Activated CD4-positive, alpha-beta T cell treated with anti-CD3 and anti-CD28 coated beads for 48 hours (primary cell): Measurements from ENCODE around the gene ANGPTL8.

ENCODE experiments used
- DNase-seq: peaks from one replicate; pipeline ENCODE4 v3.0.0-alpha.2; 2020

Gene ANGPTL8

DNA sequence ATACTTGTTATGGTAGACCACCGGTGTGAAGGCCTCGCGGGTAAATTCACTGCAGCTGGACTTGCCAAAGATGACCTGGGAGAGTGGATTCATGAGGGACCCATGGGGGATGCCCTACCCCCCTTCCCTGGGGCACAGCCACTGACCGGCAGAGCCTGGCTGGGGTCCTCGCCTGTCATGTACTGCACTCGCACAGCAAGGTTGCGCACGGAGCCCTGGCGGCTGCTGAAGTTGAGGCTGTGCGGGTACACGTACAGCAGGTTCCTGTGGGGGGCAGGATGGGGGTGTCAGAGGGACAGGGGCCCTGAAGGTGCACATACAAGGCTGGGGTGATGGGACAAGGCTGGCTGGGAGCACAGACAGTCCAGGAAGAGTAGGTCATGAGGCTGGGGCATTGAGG lies 1.4 kb upstream of the ANGPTL8 start:
- DNase-seq: no peak

DNA sequence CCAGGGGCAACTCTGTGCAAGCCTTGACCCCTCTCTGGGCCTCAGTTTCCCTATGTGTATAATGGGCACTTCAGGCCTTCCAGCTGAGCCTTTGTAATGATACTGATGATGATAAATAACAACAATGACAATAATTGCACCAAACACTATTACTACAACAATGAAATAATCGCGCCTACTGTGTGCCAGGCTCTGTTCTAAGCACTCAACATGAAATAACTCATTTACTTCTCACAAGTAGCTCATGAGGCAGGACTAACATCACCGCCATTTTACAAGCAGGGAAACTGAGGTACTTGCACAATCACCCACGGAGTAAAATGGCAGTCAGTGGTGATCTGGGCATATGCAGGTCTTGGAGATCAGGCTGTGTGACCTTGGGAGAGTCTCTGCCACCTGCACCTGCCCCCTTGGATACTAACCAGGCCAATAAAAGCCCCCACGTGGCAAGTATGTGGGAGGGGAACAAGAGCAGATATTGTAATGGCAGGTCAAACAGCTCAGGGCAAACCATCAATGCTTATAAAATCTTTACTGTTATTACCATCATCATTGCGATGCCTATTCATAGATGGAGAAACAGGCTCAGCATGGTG lies 540 bp upstream of the ANGPTL8 start:
- DNase-seq: no peak

DNA sequence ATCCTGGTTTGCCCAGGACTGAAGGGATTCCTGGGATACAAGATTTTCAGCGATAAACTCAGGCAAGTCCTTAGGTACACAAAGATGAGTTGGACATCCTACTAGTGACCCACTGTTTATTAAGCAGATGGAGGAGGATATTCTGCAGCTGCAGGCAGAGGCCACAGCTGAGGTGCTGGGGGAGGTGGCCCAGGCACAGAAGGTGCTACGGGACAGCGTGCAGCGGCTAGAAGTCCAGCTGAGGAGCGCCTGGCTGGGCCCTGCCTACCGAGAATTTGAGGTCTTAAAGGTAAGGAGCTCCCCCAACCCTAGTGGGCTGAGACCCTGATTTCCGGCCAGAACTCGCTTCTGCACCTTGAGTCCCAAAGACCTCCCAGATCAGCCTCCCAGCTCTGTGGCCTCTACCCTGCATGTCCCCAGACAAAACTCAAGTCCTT lies 607 bp downstream of the ANGPTL8 start:
- no peak for DNase-seq

- DNase-seq: no peak
Measured at GRCh38 chr19:11242025-11242424, 2.6 kb downstream of the ANGPTL8 start.

GRCh38 chr19:11242864-11243797 lies 3.7 kb downstream of the ANGPTL8 start:
- DNase-seq: peak; percentile 94

DNA sequence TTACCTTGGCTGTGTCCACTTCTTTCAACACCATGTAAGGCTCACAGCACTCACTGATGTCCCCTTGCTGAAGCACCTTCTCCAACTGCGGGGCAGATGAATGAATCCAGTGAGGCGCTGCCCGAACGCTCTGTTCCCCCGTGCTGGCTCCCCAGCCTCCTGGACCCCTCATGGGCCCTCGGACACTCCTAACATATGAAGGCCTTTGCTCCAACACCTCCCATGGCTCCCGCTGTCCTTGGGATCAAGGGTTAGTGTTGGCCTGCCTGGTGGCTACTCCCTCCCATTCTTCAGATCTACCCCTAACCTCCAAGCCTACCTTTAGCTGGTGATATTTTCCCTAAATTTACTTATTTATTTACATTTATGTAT lies 4.4 kb downstream of the ANGPTL8 start:
- DNase-seq: no peak

- DNase-seq: no peak
Measured at GRCh38 chr19:11244846-11245589, 5.6 kb downstream of the ANGPTL8 start.

- no peak for DNase-seq
Measured at GRCh38 chr19:11246941-11247340, 7.5 kb downstream of the ANGPTL8 start.

- DNase-seq: no peak
Measured at GRCh38 chr19:11247391-11247790, 8.0 kb downstream of the ANGPTL8 start.

- no peak for DNase-seq
Measured at GRCh38 chr19:11247934-11248333, 8.5 kb downstream of the ANGPTL8 start.

DNA sequence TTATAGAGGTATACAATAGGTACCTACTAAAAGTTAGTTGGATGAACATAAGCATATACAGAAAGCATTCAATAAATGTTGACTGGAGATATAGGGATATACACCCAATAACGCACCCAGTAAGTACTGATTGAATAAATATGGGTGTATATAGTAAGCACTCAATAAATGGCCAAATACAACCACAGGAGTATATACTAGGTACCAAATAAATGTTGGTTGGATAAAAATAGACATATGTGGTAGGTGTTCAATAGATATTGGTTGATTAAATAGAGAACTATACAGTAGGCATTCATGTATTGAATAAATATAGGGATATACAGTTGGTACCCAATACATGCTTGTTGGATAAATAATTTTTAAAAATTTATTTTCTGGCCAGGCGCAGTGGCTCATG lies 9.4 kb downstream of the ANGPTL8 start:
- no peak for DNase-seq

DNA sequence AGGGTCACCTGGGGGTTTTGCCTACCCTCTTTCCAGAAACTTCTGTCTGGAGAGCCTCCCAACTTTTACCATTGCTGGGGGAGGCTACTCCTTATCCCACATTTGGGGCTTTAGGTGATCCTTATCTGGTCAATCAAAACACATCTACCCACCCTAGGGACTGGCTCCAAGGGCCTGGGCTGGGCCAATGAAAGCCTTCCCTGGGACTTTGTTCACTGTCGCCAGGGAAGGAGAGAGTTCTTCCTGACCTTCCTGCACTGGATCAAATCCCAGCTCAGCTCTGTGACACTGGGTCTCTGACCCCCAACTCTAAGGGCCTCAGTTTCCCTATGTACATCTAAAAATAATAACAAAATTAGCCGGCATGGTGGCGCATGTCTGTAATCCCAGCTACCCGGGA lies 11.8 kb downstream of the ANGPTL8 start:
- no peak for DNase-seq

DNA sequence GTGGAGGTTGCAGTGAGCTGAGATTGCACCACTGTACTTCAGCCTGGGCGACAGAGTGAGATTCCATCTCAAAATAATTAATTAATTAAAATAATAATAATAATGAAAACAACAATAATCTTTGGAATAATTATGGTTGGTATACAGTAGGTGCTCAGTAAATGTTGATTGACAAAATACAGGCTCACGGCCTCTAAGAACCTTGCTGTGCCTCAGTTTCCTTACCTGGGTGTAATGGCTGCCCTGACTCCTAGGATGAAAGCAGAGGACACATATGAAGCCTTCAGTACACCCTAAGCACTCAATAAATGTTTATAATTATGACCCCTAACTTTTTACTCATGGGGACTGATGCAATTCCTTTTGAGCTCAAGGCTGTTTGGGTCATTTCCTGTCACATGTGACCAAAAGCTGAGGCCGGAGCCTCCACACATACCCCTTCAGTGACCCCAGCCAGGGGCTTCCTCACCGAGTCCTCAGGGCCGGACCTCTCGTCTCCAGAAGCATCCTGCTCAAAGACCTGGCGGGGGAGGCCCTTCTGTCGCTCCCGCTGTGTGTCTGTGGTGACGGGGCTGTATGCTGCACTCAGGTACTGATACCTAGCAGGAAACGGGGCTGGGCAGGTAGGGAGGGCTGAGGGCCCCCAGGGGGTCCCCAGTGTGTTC lies 12.4 kb downstream of the ANGPTL8 start:
- DNase-seq: no peak

DNA sequence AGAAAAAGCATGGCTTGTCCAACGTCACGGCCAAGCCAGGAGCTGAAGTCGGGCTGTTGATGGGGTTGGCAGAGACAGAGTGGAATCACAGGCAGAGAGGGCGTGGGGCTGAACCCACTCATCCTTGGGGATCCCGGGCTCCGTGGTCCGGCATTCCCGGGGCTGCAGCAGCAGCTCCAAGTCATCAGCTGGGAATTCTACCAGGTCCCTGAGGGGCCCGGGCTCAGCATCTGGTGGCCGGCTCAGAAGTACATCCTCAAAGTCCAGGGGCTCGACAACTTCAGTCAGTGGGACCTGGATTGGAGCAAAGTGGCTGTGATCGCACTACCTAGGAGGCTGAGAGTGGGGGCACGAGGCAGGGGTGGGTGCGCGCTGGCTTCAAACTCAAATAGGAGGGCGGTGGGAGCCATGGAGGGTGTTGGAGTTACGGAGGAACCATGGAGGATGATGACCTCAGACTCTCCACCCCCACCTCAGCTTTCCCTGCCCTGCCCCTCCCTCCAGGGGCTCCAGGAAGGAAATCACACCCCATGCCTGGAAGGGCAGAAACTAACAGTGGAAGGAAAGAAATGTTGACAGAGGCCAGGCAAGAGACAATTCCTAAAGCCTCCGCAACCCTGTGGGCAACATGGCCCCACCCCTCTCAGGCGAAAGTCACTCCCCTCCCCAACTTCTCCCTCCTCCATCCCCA lies 13.4 kb downstream of the ANGPTL8 start:
- DNase-seq: no peak

GRCh38 chr19:11254666-11255065 lies 15.2 kb downstream of the ANGPTL8 start:
- DNase-seq: no peak

GRCh38 chr19:11256189-11256588 lies 16.8 kb downstream of the ANGPTL8 start:
- no peak for DNase-seq

GRCh38 chr19:11257846-11258380 lies 18.5 kb downstream of the ANGPTL8 start:
- no peak for DNase-seq

GRCh38 chr19:11260996-11261395 lies 21.6 kb downstream of the ANGPTL8 start:
- no peak for DNase-seq

DNA sequence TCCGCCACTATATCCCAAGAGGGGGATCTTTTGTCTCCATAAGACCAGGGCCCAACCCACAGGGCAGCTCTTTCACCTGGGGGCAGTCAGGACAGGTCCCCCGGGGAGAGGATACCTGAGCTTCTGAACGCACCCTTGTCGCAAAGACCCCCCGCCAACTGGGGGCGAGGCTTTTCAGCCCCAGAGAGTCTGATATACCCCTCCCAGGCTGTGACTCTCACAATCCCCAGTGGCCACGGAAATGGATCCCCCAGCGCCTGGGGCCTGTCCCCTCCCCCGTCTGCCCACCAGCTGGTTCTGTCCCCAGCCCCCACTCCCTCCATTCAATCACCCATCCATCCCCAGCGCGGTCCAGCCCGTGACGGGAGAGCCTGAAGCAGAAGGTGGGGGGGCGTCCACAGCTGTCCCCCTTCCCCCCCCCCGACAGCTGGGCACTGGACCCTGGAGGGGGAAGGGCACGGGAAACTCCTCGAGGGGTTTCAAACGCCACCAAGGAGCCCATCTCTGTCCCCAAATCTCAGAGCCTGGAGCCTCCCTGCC lies 22.1 kb downstream of the ANGPTL8 start:
- DNase-seq: no peak

GRCh38 chr19:11261971-11262839 lies 22.8 kb downstream of the ANGPTL8 start, which contains the start of gene DOCK6:
DOCK6 (minus strand) TSS chr19:11262524; CDS start chr19:11262440, 84 bp downstream.
- DNase-seq: peak; percentile 39

GRCh38 chr19:11263726-11264125 lies 24.3 kb downstream of the ANGPTL8 start:
- no peak for DNase-seq
